ENCODE results near the gene IRX6. TPM values are rescaled to one million over a fixed set of nuclear protein-coding genes. Genes with fewer than 3 reads are reported as not detected.

IRX6 gene
- total and polyA plus RNA-seq, 3 donors from 2014 or later, result 0.12 to 0.63 (median 0.50) TPM

GRCh38 chr16:55338646-55339045 is 14.6 kb downstream of the IRX6 start:
- intact Hi-C loops (cut with DNase I; ENCODE audit: low total_unique reads), result no loop called here
- WGBS, 2 donors, result 68 to 70% methylated on average over 5 of the region's 5 CpGs
- Histone ChIP-seq H3K9me3 (no peaks in the 10 kb centered on the region), H3K4me3 (no peak overlapping the region), H3K27ac (no peak overlapping the region), H3K4me1 (no peaks in the 10 kb centered on the region), H3K36me3 (ENCODE audit: low read depth, missing control alignments) (no peaks in the 10 kb centered on the region), H3K27me3 (no peaks in the 10 kb centered on the region)
- TF ChIP-seq CTCF (IDR thresholded peaks at IDR 0.05) (no peak), POLR2A (IDR thresholded peaks at IDR 0.05) (no peak)
- no peak for DNase-seq

GRCh38 chr16:55340445-55340844 is 16.4 kb downstream of the IRX6 start:
- 74 to 79% methylated on average over 1 of the region's 1 CpG for WGBS, 2 donors
- no peak for DNase-seq
- H3K4me1 ChIP-seq, result no peaks in the 10 kb centered on the region
- H3K27ac ChIP-seq, result no peak overlapping the region
- intact Hi-C loops (cut with DNase I; ENCODE audit: low total_unique reads), result no loop called here
- no peaks in the 10 kb centered on the region for H3K9me3 ChIP-seq
- no peaks in the 10 kb centered on the region for H3K27me3 ChIP-seq
- H3K36me3 ChIP-seq (ENCODE audit: low read depth, missing control alignments), result no peaks in the 10 kb centered on the region
- TF ChIP-seq POLR2A (IDR thresholded peaks at IDR 0.05) (no peak), CTCF (IDR thresholded peaks at IDR 0.05) (no peak)
- no peak overlapping the region for H3K4me3 ChIP-seq

GRCh38 chr16:55341681-55342080 is 17.7 kb downstream of the IRX6 start:
- intact Hi-C loops (cut with DNase I; ENCODE audit: low total_unique reads), result no loop called here
- WGBS, 2 donors, result 74 to 88% methylated on average over 4 of the region's 4 CpGs

GRCh38 chr16:55346475-55346874 is 22.5 kb downstream of the IRX6 start:
- DNase-seq, result no peak
- Histone ChIP-seq H3K9me3 (no peaks in the 10 kb centered on the region), H3K36me3 (ENCODE audit: low read depth, missing control alignments) (no peaks in the 10 kb centered on the region), H3K4me3 (no peak overlapping the region), H3K27ac (no peak overlapping the region), H3K27me3 (no peaks in the 10 kb centered on the region), H3K4me1 (no peaks in the 10 kb centered on the region)
- 88 to 91% methylated on average over 6 of the region's 6 CpGs for WGBS, 2 donors
- intact Hi-C loops (cut with DNase I; ENCODE audit: low total_unique reads), result no loop called here
- TF ChIP-seq POLR2A (IDR thresholded peaks at IDR 0.05), result no peak

More at GRCh38 chr16:55341681-55342080, 17.7 kb downstream of the IRX6 start:
- Histone ChIP-seq H3K4me3 (no peak overlapping the region), H3K27me3 (no peaks in the 10 kb centered on the region), H3K27ac (no peak overlapping the region), H3K36me3 (ENCODE audit: low read depth, missing control alignments) (no peaks in the 10 kb centered on the region), H3K4me1 (no peaks in the 10 kb centered on the region), H3K9me3 (no peaks in the 10 kb centered on the region)
- TF ChIP-seq CTCF (IDR thresholded peaks at IDR 0.05) (no peak), POLR2A (IDR thresholded peaks at IDR 0.05) (no peak)
- DNase-seq, result no peak

- TF ChIP-seq POLR2A (IDR thresholded peaks at IDR 0.05) (no peak), CTCF (IDR thresholded peaks at IDR 0.05) (no peak)
Observed at GRCh38 chr16:55349867-55350266, 25.9 kb downstream of the IRX6 start.

More at GRCh38 chr16:55349867-55350266, 25.9 kb downstream of the IRX6 start:
- Histone ChIP-seq H3K27me3 (no peaks in the 10 kb centered on the region), H3K36me3 (ENCODE audit: low read depth, missing control alignments) (no peaks in the 10 kb centered on the region), H3K4me3 (no peak overlapping the region), H3K4me1 (no peaks in the 10 kb centered on the region), H3K27ac (no peak overlapping the region), H3K9me3 (no peaks in the 10 kb centered on the region)
- DNase-seq, result no peak
- intact Hi-C loops (cut with DNase I; ENCODE audit: low total_unique reads), result no loop called here
- 87 to 93% methylated on average over 1 of the region's 1 CpG for WGBS, 2 donors

Data from testis (tissue), 3 donors.